MCF 10A (cell line): Measurements from ENCODE around the gene SEMA5A. TPM values are rescaled to one million over a fixed set of nuclear protein-coding genes. Genes with fewer than 3 reads are reported as not detected.

Experiments used
- BruUV-seq: library from RNA; stranded (reverse); fragments of 400-500 nt; replicated peaks from 2 replicates; lab custom pipeline; 2021; lab: Mats Ljungman, UMichigan
- CTCF ChIA-PET: fragments of 300-600 bp; sonication (Branson Sonifier 250); formaldehyde crosslinking; extraction: SDS; loops from one replicate; lab custom pipeline; 2021; ENCODE audit warnings: antibody characterized with exemption, inconsistent platforms; lab: Yijun Ruan, JAX
- POLR2A ChIA-PET: fragments of 300-600, 350-650 bp; sonication (Branson Sonifier 250); formaldehyde crosslinking; extraction: SDS; loops from one replicate; lab custom pipeline; 2020; ENCODE audit warnings: antibody characterized with exemption, inconsistent platforms; lab: Yijun Ruan, JAX
- DNase-seq: peaks from one replicate; pipeline ENCODE4 v3.0.0-alpha.2; 2018; ENCODE audit not compliant: unreplicated experiment
- H3K27ac Mint-ChIP-seq: one replicate; pipeline ENCODE4 v1.8.0; 2022; ENCODE audit warnings: mild to moderate bottlenecking, low read depth, mixed read lengths; ENCODE audit not compliant: unreplicated experiment
- H3K27me3 Mint-ChIP-seq: one replicate; pipeline ENCODE4 v1.8.0; 2022; ENCODE audit warnings: mixed read lengths; ENCODE audit not compliant: insufficient read depth, unreplicated experiment
- H3K36me3 Mint-ChIP-seq: one replicate; pipeline ENCODE4 v1.8.0; 2022; ENCODE audit warnings: mild to moderate bottlenecking, moderate library complexity, mixed read lengths; ENCODE audit not compliant: insufficient read depth, unreplicated experiment
- H3K4me1 Mint-ChIP-seq: one replicate; pipeline ENCODE4 v1.8.0; 2022; ENCODE audit warnings: mixed read lengths; ENCODE audit not compliant: insufficient read depth, unreplicated experiment
- H3K4me3 Mint-ChIP-seq: one replicate; pipeline ENCODE4 v1.8.0; 2022; ENCODE audit warnings: mild to moderate bottlenecking, moderate library complexity, mixed read lengths; ENCODE audit not compliant: unreplicated experiment
- H3K9me3 Mint-ChIP-seq: one replicate; pipeline ENCODE4 v1.8.0; 2022; ENCODE audit warnings: mixed read lengths; ENCODE audit not compliant: unreplicated experiment
- intact Hi-C: fragments of 100-400 bp; cut with micrococcal nuclease; formaldehyde crosslinking; loops from 2 replicates; pipeline ENCODE4 v1.14.1; 2022
- total RNA-seq: library from RNA; stranded (reverse); gene quantifications from 2 replicates; pipeline ENCODE4 v1.2.3, GENCODE V29; 2022
- TF ChIP-seq, protein P1 (sequence below): fragments of 200-600 bp; IDR thresholded peaks from one replicate; pipeline ENCODE4 v1.8.0; 2022; ENCODE audit warnings: antibody characterized with exemption, mild to moderate bottlenecking; ENCODE audit not compliant: unreplicated experiment

SEMA5A gene
- total RNA-seq, 1 experiment from 2014 or later = 1.2 TPM

DNA sequence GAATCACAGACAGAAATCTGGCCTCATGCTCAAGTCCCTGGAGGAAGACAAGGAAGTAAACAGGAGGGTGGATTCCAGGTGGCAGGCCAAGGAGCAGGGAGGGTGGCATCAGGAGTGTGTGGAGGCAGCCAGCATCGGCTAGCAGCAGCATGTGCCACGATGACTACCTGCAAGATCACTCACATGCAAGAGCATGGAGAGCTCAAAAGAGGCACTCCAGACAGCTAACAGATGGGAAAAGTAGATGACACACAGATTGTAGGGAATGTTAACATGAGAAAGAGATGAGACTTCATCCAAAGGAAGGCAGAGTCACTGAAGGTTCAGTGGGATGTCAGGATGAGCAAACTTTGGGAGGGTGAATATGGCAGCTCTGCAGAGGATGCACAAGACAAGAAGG lies 104.3 kb downstream of the SEMA5A start:
- Mint-ChIP-seq H3K27ac (peak overlapping the region; percentile 28), H3K9me3 (peaks cover 7% of the 10 kb centered on the region), H3K27me3 (no peaks in the 10 kb centered on the region), H3K4me3 (no peak overlapping the region), H3K36me3 (no peaks in the 10 kb centered on the region), H3K4me1 (peaks cover 31% of the 10 kb centered on the region)
- POLR2A ChIA-PET = interaction anchor here (0.9 kb wide), 1 partner anchor 25 kb away, joined by 3 read pairs; no protein-coding TSS in a partner anchor
- TF ChIP-seq, protein P1, sequence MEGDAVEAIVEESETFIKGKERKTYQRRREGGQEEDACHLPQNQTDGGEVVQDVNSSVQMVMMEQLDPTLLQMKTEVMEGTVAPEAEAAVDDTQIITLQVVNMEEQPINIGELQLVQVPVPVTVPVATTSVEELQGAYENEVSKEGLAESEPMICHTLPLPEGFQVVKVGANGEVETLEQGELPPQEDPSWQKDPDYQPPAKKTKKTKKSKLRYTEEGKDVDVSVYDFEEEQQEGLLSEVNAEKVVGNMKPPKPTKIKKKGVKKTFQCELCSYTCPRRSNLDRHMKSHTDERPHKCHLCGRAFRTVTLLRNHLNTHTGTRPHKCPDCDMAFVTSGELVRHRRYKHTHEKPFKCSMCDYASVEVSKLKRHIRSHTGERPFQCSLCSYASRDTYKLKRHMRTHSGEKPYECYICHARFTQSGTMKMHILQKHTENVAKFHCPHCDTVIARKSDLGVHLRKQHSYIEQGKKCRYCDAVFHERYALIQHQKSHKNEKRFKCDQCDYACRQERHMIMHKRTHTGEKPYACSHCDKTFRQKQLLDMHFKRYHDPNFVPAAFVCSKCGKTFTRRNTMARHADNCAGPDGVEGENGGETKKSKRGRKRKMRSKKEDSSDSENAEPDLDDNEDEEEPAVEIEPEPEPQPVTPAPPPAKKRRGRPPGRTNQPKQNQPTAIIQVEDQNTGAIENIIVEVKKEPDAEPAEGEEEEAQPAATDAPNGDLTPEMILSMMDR = no peak
- intact Hi-C loops = no loop called here
- CTCF ChIA-PET = interaction anchor here (0.8 kb wide), 1 partner anchor 193 kb away, joined by 3 read pairs; no protein-coding TSS in a partner anchor
- no peak for DNase-seq
- no TSS peak for BruUV-seq

DNA sequence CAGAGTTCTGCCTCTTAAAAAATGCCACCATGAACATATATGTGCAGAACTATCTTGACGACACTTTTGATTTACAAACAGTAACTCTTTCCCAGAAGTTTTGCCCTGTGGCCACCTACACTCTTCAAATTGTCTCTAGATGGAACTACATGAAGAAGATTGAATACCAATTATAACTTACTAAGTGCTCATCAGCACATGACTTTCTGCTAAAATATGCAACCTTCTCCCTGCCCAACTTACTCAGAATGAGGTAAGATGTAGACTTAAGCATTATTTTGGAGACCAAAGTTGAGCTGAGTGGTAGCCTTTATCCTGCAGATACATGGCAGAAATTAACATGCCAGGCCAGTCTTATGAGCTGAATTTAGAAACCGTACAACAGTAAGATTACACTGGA lies 105.4 kb downstream of the SEMA5A start:
- peak; percentile 16 for DNase-seq
- TF ChIP-seq, protein P1 = no peak
- no TSS peak for BruUV-seq
- Mint-ChIP-seq H3K27me3 (no peaks in the 10 kb centered on the region), H3K4me1 (peaks cover 31% of the 10 kb centered on the region), H3K36me3 (no peaks in the 10 kb centered on the region), H3K9me3 (peaks cover 7% of the 10 kb centered on the region), H3K27ac (peak overlapping the region; percentile 6), H3K4me3 (no peak overlapping the region)
- ChIA-PET CTCF (no interaction called here), POLR2A (interaction anchor here (1.1 kb wide), 1 partner anchor 27 kb away, joined by 9 read pairs; no protein-coding TSS in a partner anchor)
- intact Hi-C loops = no loop called here

DNA sequence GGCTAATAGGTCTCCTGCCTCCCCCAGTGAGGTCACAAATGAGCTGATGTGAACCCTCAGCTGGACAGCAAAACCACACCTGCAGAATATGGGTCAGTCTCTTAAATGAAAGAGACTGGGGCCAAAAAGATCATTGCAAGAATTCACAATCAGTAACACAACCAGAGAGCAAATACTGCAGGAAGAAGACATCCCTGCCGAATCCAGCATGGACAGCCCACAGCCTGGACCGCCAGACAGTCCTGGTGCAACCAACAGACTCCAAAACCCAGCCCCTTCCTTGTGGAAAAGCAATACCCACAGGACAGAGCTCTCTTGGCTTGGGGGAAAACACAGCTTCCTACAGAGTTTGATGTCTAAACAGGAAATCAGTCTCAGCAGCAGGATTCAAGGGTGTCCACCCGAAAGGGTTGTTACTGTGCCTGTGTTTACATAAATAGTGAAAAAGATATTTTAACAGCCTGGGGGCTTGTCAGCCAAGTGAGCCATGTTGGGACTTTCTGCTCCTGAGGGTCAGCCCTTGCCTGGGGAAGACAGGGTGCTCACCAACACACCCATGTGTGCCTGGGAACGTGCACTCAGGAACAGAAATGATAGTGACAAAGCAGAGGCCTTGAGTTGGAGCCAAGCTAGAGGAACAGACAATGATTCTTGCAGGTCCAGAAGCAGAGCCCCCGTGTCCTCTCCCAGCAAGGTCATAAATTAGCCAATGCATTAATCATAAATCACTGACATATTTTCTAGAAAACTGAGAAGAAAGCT lies 106.2 kb downstream of the SEMA5A start:
- ChIA-PET CTCF (interaction anchor here (0.6 kb wide), 1 partner anchor 334 kb away, joined by 6 read pairs; no protein-coding TSS in a partner anchor), POLR2A (interaction anchor here (1.1 kb wide), 1 partner anchor 28 kb away, joined by 9 read pairs; no protein-coding TSS in a partner anchor)
- TF ChIP-seq, protein P1 = no peak
- Mint-ChIP-seq H3K4me1 (peaks cover 31% of the 10 kb centered on the region), H3K27me3 (no peaks in the 10 kb centered on the region), H3K27ac (peak overlapping the region; percentile 6), H3K36me3 (no peaks in the 10 kb centered on the region), H3K4me3 (no peak overlapping the region), H3K9me3 (peaks cover 6% of the 10 kb centered on the region)
- no peak for DNase-seq
- no TSS peak for BruUV-seq
- intact Hi-C loops = no loop called here

DNA sequence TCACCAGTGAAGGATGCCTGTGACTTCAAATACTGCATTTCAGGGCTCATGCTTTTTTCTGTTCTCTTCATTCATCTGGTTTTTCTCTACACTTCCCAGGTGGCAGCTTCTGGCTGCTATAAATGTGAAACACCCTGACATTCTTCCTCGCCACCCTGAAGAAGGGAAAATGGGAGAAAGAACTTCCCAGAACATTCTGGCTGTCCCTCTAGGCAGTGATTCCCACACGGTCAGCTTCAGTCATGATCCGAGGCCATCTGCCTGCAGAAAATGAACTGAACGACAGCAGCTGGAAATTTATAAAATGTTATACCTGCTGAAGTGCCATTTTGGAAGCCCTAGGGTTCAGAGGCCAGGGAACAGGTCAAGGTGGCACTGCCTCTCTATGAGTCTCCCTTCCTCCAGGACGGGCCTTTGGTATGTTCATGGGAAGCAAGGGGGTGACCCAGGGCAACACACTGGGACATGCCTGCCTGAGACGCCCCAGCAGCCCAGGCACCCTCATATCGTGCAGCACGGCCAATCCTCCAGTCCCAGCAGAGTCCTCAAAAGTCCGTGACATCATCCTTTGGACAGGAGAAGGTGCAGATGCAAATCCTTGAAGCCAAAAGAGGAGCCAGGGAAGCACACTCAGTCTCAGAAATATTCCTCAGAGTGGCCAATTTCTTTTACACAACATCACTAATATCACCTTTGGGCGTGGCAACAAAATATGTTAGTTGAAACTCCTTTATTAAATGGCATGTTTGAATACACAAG lies 107.1 kb downstream of the SEMA5A start:
- POLR2A ChIA-PET = no interaction called here
- Mint-ChIP-seq H3K27ac (peak overlapping the region; percentile 6), H3K36me3 (no peaks in the 10 kb centered on the region), H3K27me3 (no peaks in the 10 kb centered on the region), H3K4me1 (peaks cover 31% of the 10 kb centered on the region), H3K9me3 (no peaks in the 10 kb centered on the region), H3K4me3 (no peak overlapping the region)
- CTCF ChIA-PET = interaction anchor here (0.6 kb wide), 1 partner anchor 333 kb away, joined by 6 read pairs; no protein-coding TSS in a partner anchor
- TF ChIP-seq, protein P1 = no peak
- DNase-seq = no peak
- no TSS peak for BruUV-seq
- intact Hi-C loops = no loop called here
